Activated naive CD8-positive, alpha-beta T cell (primary cell): Measurements from ENCODE around the gene FXR1.
"Not testable (repeated sequence)": the region's sequence is repeated elsewhere in the genome, so short reads cannot be mapped to it uniquely, and the experiment has no call there.

ENCODE experiments used
- H3K27ac Mint-ChIP-seq: one replicate; pipeline ENCODE4 v1.8.0; 2021; ENCODE audit warnings: mixed read lengths
- H3K27me3 Mint-ChIP-seq: one replicate; pipeline ENCODE4 v1.8.0; 2021; ENCODE audit warnings: mixed read lengths
- H3K36me3 Mint-ChIP-seq: one replicate; pipeline ENCODE4 v1.8.0; 2021; ENCODE audit warnings: mixed read lengths
- H3K4me1 Mint-ChIP-seq: one replicate; pipeline ENCODE4 v1.8.0; 2021; ENCODE audit warnings: low read depth, mixed read lengths
- H3K4me3 Mint-ChIP-seq: one replicate; pipeline ENCODE4 v1.8.0; 2021; ENCODE audit warnings: mild to moderate bottlenecking, mixed read lengths
- H3K9me3 Mint-ChIP-seq: one replicate; pipeline ENCODE4 v1.8.0; 2021; ENCODE audit warnings: low read depth, mixed read lengths

FXR1 gene

DNA sequence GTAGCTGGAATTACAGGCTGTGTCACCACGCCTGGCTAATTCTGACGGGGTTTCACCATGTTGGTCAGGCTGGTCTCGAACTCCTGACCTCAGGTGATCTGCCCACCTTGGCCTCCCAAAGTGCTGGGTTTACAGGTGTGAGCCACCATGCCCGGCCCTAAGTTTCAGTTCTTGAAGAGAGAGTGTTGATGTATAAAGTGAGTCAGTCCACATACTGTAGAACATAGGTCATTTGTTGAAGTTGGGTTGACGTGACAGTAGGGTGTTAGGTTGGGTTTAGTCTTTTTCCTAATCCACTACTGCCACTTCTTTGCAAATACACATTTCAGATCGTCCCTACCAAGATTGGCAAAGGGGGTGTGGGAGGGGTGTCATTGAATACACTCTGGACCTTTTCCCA lies 61.8 kb downstream of the FXR1 start:
- peak overlapping the region; percentile 66 for H3K27ac Mint-ChIP-seq
- H3K4me3 Mint-ChIP-seq: no peak overlapping the region
- H3K4me1 Mint-ChIP-seq: peaks cover 3% of the 10 kb centered on the region
- H3K36me3 Mint-ChIP-seq: peaks cover 2% of the 10 kb centered on the region
- no peaks in the 10 kb centered on the region for H3K27me3 Mint-ChIP-seq
- H3K9me3 Mint-ChIP-seq: no peaks in the 10 kb centered on the region

DNA sequence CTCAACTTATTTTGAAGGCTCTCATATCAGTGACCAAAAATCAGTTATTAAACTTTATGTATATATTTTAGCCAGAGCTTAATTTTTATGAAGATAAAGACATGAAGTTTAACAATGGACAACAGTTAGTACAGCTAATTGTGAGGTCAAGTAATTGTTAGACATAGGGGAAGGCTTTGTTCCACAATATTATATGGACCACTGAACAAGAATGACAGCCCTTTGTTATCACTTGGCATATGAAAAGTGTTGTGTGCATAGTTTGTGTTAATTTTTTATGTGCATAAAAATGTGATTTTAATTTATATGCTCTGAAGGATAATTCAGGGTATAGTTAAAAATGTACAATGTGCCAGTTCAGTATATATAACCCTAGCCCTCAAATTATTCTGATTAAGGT lies 65.0 kb downstream of the FXR1 start:
- H3K4me1 Mint-ChIP-seq: peaks cover 9% of the 10 kb centered on the region
- H3K9me3 Mint-ChIP-seq: no peaks in the 10 kb centered on the region
- H3K27ac Mint-ChIP-seq: no peak overlapping the region
- no peak overlapping the region for H3K4me3 Mint-ChIP-seq
- no peaks in the 10 kb centered on the region for H3K27me3 Mint-ChIP-seq
- H3K36me3 Mint-ChIP-seq: peaks cover 4% of the 10 kb centered on the region

DNA sequence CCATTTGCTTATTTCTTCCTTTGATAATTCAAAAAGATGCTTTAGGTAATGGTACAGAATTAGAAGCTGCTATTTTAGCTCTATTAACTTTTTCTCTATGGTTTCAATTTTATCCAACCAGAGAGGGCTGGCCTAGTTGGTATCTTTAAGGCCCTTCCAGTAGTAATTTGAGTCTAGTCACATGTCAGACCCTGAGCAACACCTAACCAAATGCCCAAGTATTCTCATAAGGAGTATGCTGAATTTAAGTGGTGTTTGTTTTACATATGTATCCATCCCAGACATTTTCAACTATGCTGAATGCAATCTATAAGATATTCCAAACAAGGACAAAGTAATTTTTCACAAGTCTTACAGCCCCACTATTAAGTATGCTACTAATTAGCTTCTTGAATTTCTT lies 67.5 kb downstream of the FXR1 start:
- no peaks in the 10 kb centered on the region for H3K9me3 Mint-ChIP-seq
- peak overlapping the region; percentile 70 for H3K27ac Mint-ChIP-seq
- H3K4me3 Mint-ChIP-seq: no peak overlapping the region
- H3K4me1 Mint-ChIP-seq: peaks cover 8% of the 10 kb centered on the region
- H3K27me3 Mint-ChIP-seq: no peaks in the 10 kb centered on the region
- H3K36me3 Mint-ChIP-seq: peaks cover 2% of the 10 kb centered on the region

DNA sequence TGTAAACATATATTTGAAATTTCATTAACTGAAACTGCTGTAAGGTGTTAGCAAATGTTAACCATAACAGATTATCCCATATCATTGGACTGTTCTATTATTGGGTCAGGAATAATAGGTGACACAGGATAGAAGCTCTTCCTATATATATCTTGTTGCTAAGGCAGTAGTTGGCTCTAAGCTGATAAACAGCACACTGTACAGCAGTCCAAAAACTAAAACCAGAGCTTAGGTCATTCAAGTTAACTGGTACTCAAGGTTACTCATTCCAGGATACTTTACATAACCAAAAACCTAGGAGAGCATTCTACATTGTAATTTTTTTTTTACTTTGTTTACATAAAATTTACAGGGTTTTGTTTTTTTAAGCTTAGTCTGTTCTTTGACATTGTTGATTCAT lies 68.1 kb downstream of the FXR1 start:
- peaks cover 2% of the 10 kb centered on the region for H3K36me3 Mint-ChIP-seq
- H3K9me3 Mint-ChIP-seq: no peaks in the 10 kb centered on the region
- H3K27ac Mint-ChIP-seq: peak overlapping the region; percentile 41
- H3K4me1 Mint-ChIP-seq: peaks cover 10% of the 10 kb centered on the region
- H3K27me3 Mint-ChIP-seq: no peaks in the 10 kb centered on the region
- no peak overlapping the region for H3K4me3 Mint-ChIP-seq

DNA sequence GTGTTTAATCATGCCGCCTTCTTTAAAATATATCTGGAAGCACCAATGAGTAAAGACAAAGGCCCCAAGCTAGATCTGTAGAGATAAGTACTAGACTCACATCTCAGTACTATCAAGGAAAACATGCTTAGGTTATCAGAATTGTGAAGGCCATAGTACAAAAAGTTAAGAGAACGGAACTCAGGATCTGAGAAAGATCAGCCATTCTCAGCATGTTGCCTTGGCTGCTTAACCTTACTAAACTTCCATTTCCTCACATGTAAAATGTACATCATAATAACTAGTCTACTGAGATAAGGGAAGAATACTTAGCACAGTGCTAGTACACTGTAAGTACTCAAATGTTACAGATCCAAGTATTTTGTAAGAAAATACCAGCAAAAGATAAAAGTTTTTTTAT lies 69.4 kb downstream of the FXR1 start:
- H3K4me1 Mint-ChIP-seq: peaks cover 15% of the 10 kb centered on the region
- H3K9me3 Mint-ChIP-seq: no peaks in the 10 kb centered on the region
- no peaks in the 10 kb centered on the region for H3K27me3 Mint-ChIP-seq
- peak overlapping the region; percentile 12 for H3K27ac Mint-ChIP-seq
- peaks cover 4% of the 10 kb centered on the region for H3K36me3 Mint-ChIP-seq
- H3K4me3 Mint-ChIP-seq: no peak overlapping the region

DNA sequence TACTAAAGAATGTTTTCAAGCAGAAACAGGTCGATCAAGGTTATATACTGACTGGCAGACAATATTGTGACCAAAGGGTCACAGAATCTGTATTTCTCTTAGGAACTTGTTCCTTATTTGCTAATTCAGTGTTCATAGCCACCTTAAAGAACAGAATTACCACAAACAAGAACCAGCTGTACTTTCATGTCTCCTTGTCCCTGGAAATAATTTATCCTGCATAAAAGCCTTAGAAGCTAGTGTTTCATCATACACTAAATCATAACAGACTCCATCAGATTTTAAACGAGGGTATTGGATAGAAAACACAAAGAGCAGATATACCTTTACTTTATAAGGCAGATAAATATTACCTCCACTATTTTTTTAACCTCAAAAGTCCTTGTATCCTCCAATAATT lies 70.7 kb downstream of the FXR1 start:
- peaks cover 26% of the 10 kb centered on the region for H3K4me1 Mint-ChIP-seq
- peak overlapping the region; percentile 47 for H3K27ac Mint-ChIP-seq
- H3K36me3 Mint-ChIP-seq: peaks cover 4% of the 10 kb centered on the region
- no peaks in the 10 kb centered on the region for H3K9me3 Mint-ChIP-seq
- H3K27me3 Mint-ChIP-seq: no peaks in the 10 kb centered on the region
- H3K4me3 Mint-ChIP-seq: no peak overlapping the region

DNA sequence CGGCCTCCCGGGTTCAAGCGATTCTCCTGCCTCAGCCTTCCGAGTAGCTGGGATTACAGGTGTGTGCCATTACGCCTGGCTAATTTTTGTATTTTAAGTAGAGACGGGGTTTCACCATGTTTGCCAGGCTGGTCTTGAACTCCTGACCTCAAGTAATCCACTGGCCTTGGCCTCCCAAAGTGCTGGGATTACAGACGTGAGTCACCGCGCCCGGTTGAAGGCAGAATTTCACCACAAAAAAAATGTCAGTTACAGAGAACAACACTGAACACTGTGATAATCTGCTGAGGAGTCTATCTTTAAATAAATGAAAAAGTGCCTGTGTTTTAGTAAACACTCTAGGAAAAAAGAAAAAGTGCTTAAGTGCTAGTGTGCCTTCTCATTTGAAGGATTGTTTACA lies 73.9 kb downstream of the FXR1 start:
- H3K4me1 Mint-ChIP-seq: peaks cover 44% of the 10 kb centered on the region
- H3K27me3 Mint-ChIP-seq, H3K9me3 Mint-ChIP-seq, H3K4me3 Mint-ChIP-seq, H3K36me3 Mint-ChIP-seq: not testable (repeated sequence)
- peak overlapping the region; percentile 70 for H3K27ac Mint-ChIP-seq

DNA sequence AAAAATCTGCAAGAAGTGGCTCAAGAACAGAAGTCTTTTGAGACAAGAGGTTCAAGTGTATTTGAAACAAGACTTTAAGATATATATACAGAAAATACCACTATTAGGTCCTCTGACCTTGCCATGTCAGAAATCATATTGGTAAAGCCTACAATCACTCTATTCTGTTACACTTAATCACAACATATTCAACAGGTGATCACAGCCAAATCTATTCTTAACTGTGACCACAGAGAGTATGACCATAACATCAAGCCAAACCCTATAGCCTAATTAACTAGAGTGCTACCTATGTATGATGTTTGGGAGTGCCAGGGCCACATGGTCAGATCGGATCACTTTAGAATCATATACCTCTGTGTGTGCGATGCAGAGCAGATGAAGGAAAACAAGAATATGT lies 74.9 kb downstream of the FXR1 start:
- Mint-ChIP-seq H3K4me3 (peak overlapping the region; percentile 64), H3K27ac (peak overlapping the region; percentile 82), H3K27me3 (no peaks in the 10 kb centered on the region), H3K36me3 (peaks cover 2% of the 10 kb centered on the region), H3K9me3 (no peaks in the 10 kb centered on the region), H3K4me1 (peaks cover 40% of the 10 kb centered on the region)

DNA sequence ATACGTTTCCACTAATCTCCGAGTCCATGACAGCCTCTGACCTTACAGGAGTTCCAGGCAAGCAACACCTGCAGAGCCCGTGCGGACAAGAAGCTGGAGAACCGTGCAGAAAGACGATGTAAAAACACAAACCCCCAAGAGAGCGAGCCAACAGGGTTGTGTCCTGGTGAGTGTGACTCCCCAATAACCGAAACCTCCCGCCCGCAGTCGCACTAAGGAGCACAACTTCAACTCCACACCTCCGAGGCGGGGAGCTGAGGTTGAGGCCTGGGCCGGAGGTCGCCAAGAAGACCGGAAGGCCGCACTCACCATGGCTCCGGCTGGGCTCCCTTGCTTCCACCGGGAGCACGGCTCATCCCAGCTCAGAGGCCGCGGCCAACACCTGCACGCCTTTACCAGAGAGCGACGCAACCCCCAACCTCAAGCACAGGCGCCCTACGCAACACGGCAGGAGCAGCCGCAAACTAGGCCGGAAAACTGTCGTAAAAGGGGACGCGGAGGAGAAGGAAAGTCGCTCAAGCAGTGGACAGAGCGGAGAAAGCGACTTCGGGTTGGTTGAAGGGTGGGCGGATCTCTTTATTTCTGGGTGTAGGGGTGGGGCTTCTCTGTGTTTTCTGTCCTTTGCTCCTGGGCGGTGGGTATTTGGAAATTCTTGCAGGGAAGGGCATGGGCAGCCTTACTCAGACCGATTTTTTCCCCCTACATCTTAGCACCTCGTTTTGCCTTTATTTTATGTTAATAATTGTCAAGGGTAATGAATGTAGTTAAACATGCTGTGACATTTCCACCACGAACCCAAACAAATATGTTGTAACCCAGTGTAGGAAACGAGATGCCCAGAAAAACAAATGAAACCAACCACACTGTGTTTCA lies 77.1 kb downstream of the FXR1 start, which contains the start of gene DNAJC19:
DNAJC19 (minus strand) TSS at position 446 of the 873 bp plus-strand sequence; CDS start at position 312, 134 bp downstream.
- no peaks in the 10 kb centered on the region for H3K9me3 Mint-ChIP-seq
- H3K27ac Mint-ChIP-seq: peak within 1 kb of the TSS; percentile 95
- H3K36me3 Mint-ChIP-seq: peaks cover 2% of the 10 kb centered on the region
- peak within 1 kb of the TSS; percentile 94 for H3K4me3 Mint-ChIP-seq
- peaks cover 40% of the 10 kb centered on the region for H3K4me1 Mint-ChIP-seq
- H3K27me3 Mint-ChIP-seq: peaks cover 2% of the 10 kb centered on the region

DNA sequence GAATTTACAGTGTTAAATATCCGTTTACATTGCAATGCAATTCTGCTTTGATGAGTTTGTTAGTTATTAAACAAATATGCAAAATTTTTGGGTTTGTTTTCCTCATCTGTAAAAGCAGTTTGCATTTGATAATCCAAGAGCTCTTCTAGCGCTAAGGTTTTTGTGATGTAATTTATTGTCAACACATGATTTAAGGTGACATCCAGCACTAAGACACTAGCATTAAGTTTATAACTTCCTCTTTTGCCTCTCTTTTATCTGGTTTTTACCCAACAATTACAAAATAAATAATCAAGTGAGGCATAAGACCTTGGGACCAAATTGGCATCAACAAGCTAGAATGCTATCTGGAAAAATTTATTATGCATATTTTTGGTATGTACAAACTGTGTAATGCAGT lies 78.0 kb downstream of the FXR1 start:
- H3K4me3 Mint-ChIP-seq: peak overlapping the region; percentile 94
- peak overlapping the region; percentile 95 for H3K27ac Mint-ChIP-seq
- H3K9me3 Mint-ChIP-seq: no peaks in the 10 kb centered on the region

DNA sequence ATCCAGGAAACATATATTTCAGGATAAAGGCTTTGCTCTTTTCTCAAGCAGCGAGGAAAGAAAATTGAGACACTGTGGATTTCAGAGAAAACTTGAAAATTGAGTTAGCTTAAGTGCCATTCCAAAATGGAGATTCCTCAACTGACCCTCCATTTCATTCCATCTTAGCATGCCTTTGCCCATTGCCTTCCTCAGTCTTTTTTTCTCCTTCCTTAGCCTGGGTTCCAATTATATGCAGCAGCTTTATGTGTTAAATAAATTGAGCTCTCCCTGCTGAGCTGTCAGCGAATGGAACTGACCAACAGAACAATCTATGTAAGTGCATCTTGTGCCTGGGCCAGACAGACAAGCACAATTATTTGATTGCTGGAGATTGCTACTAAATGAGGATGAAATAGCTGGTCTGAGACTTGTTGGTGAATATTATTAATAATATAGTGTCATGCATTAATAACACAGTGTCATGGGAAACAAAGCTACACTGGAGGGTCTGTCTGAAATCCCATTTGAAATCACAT lies 84.0 kb downstream of the FXR1 start:
- Mint-ChIP-seq H3K4me1 (no peaks in the 10 kb centered on the region), H3K27me3 (peaks cover 7% of the 10 kb centered on the region), H3K9me3 (peaks cover 10% of the 10 kb centered on the region), H3K4me3 (no peak overlapping the region), H3K27ac (no peak overlapping the region), H3K36me3 (peaks cover 10% of the 10 kb centered on the region)

More for the DNA sequence above, 78.0 kb downstream of the FXR1 start:
- Mint-ChIP-seq H3K36me3 (peaks cover 2% of the 10 kb centered on the region), H3K27me3 (peaks cover 2% of the 10 kb centered on the region), H3K4me1 (peaks cover 37% of the 10 kb centered on the region)

DNA sequence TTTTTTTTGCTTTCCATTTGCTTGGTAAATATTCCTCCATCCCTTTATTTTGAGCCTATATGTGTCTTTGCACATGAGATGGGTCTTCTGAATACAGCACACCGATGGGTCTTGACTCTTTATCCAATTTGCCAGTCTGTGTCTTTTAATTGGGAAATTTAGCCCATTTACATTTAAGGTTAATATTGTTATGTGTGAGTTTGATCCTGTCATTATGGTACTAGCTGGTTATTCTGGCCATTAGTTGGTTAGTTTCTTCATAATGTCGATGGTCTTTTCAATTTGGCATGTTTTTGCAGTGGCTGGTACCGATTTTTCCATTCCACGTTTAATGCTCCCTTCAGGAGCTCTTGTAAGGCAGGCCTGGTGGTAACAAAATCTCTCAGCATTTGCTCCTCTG lies 89.9 kb downstream of the FXR1 start:
- not testable (repeated sequence) for H3K27ac Mint-ChIP-seq, H3K4me3 Mint-ChIP-seq, H3K4me1 Mint-ChIP-seq, H3K27me3 Mint-ChIP-seq
- Mint-ChIP-seq H3K9me3 (peaks cover 20% of the 10 kb centered on the region), H3K36me3 (peaks cover 22% of the 10 kb centered on the region)

DNA sequence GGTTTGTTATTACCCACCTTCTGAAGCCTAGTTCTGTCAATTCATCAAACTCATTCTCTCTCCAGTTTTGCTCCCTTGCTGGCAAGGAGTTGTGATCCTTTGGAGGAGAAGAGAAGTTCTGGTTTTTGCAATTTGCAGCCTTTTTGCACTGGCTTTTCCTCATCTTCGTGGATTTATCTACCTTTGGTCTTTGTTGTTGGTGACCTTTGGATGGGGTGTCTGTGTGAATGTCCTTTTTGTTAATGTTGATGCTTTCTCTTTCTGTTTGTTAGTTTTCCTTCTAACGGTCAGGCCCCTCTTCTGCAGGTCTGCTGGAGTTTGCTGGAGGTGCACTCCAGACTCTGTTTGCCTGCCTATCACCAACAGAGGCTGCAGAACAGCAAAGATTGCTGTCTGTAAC lies 91.0 kb downstream of the FXR1 start:
- H3K4me3 Mint-ChIP-seq, H3K4me1 Mint-ChIP-seq, H3K27me3 Mint-ChIP-seq, H3K27ac Mint-ChIP-seq: not testable (repeated sequence)
- Mint-ChIP-seq H3K36me3 (peaks cover 24% of the 10 kb centered on the region), H3K9me3 (peaks cover 20% of the 10 kb centered on the region)

DNA sequence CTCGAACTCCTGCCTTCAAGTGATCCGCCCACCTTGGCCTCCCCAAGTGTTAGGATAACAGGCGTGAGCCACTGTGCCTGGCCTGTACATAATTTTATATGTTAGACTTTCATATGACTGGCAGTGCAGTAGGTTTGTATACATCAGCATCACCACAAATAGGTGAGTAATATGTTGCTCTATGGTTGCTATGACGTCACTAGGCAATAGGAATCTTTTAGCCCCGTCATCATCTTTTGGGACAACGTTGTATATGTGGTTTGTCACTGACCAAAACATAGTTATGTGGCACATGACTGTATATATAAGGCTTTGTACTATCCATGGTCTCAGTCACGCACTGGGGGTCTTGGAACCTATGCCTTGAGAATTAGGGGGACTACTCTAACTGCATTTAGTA lies 94.1 kb downstream of the FXR1 start:
- H3K4me1 Mint-ChIP-seq: no peaks in the 10 kb centered on the region
- peaks cover 13% of the 10 kb centered on the region for H3K36me3 Mint-ChIP-seq
- peaks cover 9% of the 10 kb centered on the region for H3K9me3 Mint-ChIP-seq
- H3K4me3 Mint-ChIP-seq: no peak overlapping the region
- H3K27me3 Mint-ChIP-seq: peaks cover 1% of the 10 kb centered on the region
- H3K27ac Mint-ChIP-seq: no peak overlapping the region

DNA sequence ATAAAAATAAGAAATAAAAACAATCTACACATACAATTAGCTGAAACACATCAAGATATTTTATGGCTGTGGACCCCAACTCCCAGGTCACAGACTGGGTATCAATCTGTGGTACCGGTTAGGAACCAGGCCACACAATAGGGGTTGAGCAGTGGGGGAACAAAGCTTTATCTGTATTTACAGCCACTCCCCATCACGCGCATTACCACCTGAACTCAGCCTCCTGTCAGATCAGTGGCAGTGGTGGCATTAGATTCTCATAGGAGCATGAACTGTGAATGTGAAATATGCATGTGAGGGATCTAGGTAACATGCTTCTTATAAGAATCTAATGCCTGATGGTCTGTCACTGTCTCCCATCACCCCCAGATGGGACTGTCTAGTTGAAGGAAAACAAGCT lies 94.8 kb downstream of the FXR1 start:
- peaks cover 1% of the 10 kb centered on the region for H3K27me3 Mint-ChIP-seq
- peaks cover 4% of the 10 kb centered on the region for H3K9me3 Mint-ChIP-seq
- H3K36me3 Mint-ChIP-seq: peaks cover 11% of the 10 kb centered on the region
- no peaks in the 10 kb centered on the region for H3K4me1 Mint-ChIP-seq
- H3K27ac Mint-ChIP-seq: no peak overlapping the region
- H3K4me3 Mint-ChIP-seq: no peak overlapping the region

DNA sequence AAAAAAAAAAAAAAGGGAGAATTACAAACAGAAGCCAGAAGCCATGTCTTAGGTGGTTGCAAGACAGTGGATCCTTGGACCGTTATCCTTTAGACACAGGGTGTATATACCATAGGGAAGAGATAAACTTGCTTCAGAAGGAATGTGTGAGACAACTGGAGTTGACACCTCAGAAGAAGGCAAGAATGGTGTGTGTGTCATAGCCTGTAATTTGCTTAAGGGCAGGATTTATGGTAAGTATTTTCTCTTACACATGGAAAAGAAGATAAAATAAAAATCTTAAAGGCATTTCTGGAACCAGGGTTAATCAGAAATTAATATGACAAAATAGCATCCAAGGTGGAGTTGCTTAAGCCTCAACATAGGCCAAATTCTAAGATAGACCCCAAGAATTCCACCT lies 96.3 kb downstream of the FXR1 start:
- H3K4me1 Mint-ChIP-seq: no peaks in the 10 kb centered on the region
- H3K36me3 Mint-ChIP-seq: peaks cover 5% of the 10 kb centered on the region
- no peak overlapping the region for H3K27ac Mint-ChIP-seq
- no peaks in the 10 kb centered on the region for H3K9me3 Mint-ChIP-seq
- no peak overlapping the region for H3K4me3 Mint-ChIP-seq
- H3K27me3 Mint-ChIP-seq: peaks cover 2% of the 10 kb centered on the region
